ENCODE measurements around the gene MED26. TPM values are rescaled to one million over a fixed set of nuclear protein-coding genes. Genes with fewer than 3 reads are reported as not detected.

The MED26 gene
- total RNA-seq: 2.5 and 6.3 TPM in 2 replicates

DNA sequence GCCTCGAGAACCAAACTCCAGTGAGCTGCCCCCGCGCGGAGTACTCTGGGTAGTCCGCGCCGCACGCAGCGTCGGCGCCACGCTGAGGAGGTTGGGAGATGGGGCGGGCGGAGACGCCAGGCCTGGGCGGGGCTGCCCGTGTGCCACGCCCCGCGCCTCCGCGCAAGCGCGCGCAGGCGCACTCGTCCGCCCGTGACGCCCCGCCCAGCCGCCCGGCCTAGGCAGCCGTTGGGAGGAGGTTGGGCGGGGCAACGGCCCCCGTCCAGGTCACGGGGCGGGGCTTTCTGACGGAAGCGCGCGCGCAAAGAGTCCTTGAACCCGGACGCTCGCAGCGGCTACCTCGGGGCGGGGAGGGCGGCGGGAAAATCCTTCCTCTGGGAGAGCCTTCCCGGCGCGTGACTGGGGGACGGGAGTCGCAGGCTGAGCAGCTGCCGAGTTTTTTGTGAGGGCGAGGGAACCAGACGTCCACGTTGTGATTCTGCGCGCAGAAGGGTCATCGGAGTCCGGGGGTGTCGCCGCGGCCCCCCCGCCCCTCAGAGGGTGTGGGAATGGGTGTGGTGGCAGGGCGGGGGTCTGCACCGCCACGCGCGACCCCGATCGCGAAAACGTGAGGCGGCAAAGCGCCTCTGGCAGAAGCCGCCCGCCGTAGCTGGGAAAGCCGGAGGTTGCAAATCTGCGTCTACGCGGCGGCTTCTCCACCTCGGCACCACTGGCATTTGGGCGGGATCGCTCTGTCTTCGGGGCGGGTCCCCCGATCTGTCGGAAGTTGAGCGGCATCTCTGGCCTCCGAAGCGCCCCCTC lies at the start of gene MED26:
Gene MED26, minus strand, starts transcription at position 22 of the 801 bp plus-strand sequence. CDS start 261 bp downstream, outside the sequence.

DNA sequence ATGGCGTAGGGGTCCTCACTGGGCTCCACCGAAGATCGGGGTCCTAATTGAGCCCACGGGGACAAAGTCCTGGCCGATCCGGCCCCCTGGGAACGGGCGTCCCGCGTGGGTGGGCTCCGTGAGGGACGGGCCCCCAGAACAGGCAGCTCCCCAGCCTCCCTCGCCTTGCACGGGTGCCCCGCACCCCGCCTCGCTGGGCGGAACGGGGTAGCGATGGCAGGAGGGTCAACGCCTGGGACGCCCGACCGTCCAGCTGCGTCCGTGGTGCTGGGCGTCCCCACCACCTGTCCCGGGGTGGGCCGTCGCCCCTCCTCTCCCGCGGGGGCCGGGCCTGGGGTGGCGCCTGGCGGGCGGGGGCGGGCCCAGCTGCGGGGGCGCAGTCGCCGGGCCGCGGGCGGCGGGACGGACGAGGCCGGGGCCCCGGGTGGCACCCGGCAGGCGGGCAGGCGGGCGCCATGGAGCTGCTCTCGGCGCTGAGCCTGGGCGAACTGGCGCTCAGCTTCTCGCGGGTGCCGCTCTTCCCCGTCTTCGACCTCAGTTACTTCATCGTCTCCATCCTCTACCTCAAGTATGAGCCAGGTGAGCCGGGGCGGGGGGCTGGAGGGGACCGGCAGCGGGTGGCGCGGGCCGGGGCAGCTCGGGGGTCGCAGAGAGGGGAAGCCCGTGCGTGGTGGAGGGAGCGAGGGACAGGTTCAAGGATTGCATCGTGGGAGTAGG lies 32.9 kb upstream of the MED26 start, which contains the start of gene TMEM38A:
Gene TMEM38A, plus strand, starts transcription at position 377 of the 717 bp plus-strand sequence. Its CDS starts 79 bp downstream, at position 456.

DNA sequence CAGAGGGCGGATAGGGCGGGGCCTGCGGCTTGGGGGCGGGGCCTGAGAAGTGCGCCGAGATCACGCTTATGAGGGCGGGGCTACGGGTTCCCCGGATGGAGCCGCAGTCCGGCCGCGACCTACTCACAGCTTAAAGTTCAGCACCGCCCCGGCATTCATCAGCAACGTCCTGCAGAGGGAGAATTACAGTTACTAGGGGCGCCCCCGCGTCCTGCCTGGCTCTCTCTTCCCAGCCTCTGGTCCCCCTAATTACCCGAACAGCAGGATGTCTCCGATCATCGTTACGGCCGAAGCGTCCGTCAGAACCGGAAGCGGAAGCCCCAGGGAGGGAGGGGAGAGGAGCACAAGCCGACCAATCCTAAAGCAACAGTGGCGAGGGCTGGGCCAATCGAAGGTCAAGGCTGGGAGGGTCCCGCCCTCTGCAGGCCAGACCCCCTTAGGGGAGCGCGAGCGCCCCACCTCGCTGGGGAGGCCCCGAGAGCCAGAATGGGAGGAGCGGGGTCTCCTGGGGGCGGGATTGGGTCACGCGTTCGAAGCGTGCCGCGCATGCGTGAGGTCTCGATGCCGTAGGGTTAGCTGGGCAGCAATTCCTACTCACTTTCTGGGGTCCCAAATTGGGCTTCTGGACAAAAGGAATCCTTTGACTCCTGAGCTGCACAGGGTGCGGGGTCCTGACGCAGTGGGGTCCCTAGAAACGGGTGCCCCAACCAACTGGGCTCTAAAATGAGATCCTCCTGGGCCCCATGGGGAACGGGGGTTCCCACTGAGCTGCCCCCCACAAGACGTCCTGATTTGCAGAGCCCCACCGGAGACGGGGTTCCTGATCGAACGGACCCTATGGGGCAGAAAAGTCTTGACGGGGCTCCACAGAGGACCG lies 32.1 kb upstream of the MED26 start, which contains the start of gene SMIM7:
Gene SMIM7, minus strand, starts transcription at position 313 of the 877 bp plus-strand sequence. Its CDS starts 34 bp downstream, at position 279.

GRCh38 chr19:16572332-16573211 lies 55.4 kb downstream of the MED26 start, which contains the start of gene SLC35E1:
Gene SLC35E1 (minus strand): TSS chr19:16572415. CDS start chr19:16572364, 51 bp downstream.

DNA sequence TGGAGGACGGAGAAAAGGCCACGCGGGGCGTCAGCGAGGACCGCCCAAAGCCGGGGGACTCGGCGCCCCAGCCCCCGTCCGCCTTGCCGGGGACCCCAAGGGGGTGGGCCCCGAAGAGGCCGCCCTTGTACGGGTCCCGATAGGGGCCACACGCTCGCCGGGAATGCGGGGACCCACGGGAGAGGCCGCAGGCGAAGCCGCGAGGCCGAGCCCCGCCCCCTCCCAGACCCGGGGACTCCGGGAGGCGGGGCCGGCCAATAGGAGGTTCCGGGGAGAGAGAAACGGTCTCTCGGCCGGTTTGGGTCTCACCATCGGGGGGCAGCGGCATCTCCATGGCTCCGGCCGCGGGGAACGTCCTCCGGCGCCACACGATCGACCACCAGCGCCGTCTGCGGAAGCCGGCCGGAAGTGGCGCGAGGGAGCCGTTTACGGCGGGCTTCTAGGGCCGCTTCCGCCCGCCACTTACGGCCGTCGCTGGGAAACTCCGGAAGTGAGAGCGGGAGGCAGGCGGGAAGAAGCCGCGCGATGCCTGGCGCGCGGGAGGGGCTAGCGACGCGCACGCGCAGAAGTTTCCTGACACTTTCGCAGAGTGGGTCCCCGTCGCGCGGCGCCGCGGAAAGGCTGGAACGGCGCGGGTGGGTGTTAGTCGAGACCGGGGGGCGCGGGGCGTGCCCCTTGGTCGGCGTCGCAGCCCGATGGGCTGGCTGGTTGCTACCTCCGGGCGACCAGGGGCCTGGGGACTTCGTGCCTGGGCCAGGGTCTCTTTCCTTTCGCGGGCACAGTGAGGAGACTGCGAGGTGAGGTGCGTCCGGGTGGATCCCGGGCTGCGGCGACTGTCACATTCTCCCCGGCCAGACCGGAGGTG lies 85.7 kb downstream of the MED26 start, which contains the start of gene CHERP:
Gene CHERP, minus strand, starts transcription at position 393 of the 865 bp plus-strand sequence. Its CDS starts 59 bp downstream, at position 334.

Other genes with a start within 250 kb of the MED26 start
- gene EPS15L1, start 156.2 kb downstream of the MED26 start, total RNA-seq: 6.2 and 9.2 TPM in 2 replicates
- 0.28 TPM in 1 of 2 replicates, not detected in the other for gene CALR3, start 132.0 kb downstream of the MED26 start, total RNA-seq
- 4.6 and 5.6 TPM in 2 replicates for gene C19orf44, start 131.8 kb downstream of the MED26 start, total RNA-seq
- 2.0 and 4.2 TPM in 2 replicates for gene CHERP, start 85.8 kb downstream of the MED26 start, total RNA-seq
- 34.4 and 38.9 TPM in 2 replicates for gene SLC35E1, start 55.8 kb downstream of the MED26 start, total RNA-seq
- 82.0 and 83.0 TPM in 2 replicates for gene SMIM7, start 31.9 kb upstream of the MED26 start, total RNA-seq
- 2.1 and 5.9 TPM in 2 replicates for gene TMEM38A, start 32.9 kb upstream of the MED26 start, total RNA-seq
- not detected in 2 replicates for gene NWD1, start 91.6 kb upstream of the MED26 start, total RNA-seq
- gene SIN3B, start 201.2 kb upstream of the MED26 start, total RNA-seq: 14.6 and 21.7 TPM in 2 replicates